Glutamatergic neuron (in vitro differentiated cells): ENCODE measurements around the gene TRMT1. TPM values are rescaled to one million over a fixed set of nuclear protein-coding genes. Genes with fewer than 3 reads are reported as not detected.
"Not testable (repeated sequence)": the region's sequence is repeated elsewhere in the genome, so short reads cannot be mapped to it uniquely, and the experiment has no call there.

ENCODE experiments used
- DNase-seq: peaks from one replicate; pipeline ENCODE4 v3.0.0; 2022
- H3K27ac Mint-ChIP-seq: one replicate; pipeline ENCODE4 v1.8.0; 2020; ENCODE audit warnings: mild to moderate bottlenecking, mixed read lengths, inconsistent platforms; ENCODE audit not compliant: unreplicated experiment
- H3K27me3 Mint-ChIP-seq: one replicate; pipeline ENCODE4 v1.8.0; 2020; ENCODE audit warnings: mild to moderate bottlenecking, moderate library complexity, mixed read lengths, inconsistent platforms; ENCODE audit not compliant: unreplicated experiment
- H3K36me3 Mint-ChIP-seq: one replicate; pipeline ENCODE4 v1.8.0; 2020; ENCODE audit warnings: mild to moderate bottlenecking, mixed read lengths, inconsistent platforms; ENCODE audit not compliant: unreplicated experiment
- H3K4me1 Mint-ChIP-seq: one replicate; pipeline ENCODE4 v1.8.0; 2020; ENCODE audit warnings: mild to moderate bottlenecking, low read depth, mixed read lengths, inconsistent platforms; ENCODE audit not compliant: unreplicated experiment
- H3K4me3 Mint-ChIP-seq: one replicate; pipeline ENCODE4 v1.8.0; 2020; ENCODE audit warnings: mild to moderate bottlenecking, mixed read lengths, inconsistent platforms; ENCODE audit not compliant: unreplicated experiment
- H3K9me3 Mint-ChIP-seq: one replicate; pipeline ENCODE4 v1.8.0; 2020; ENCODE audit warnings: mild to moderate bottlenecking, moderate library complexity, mixed read lengths, inconsistent platforms; ENCODE audit not compliant: unreplicated experiment
- long read RNA-seq: library from polyadenylated mRNA; unstranded; transcript quantifications from one replicate; pipeline ENCODE4 v2.0.0, GENCODE V29; 2020; ENCODE audit not compliant: unreplicated experiment
- total RNA-seq: library from RNA; stranded (reverse); fragmentation: NEBNext Ultra II Directional; extraction: Animal tissue kit (Norgen Biotek cat#: 25700); gene quantifications from one replicate; pipeline ENCODE4 v1.2.1, GENCODE V29; 2021; ENCODE audit not compliant: unreplicated experiment
- TF ChIP-seq, protein P1 (sequence below): fragments of 200-600 bp; sonication (generic); IDR thresholded peaks from one replicate; pipeline ENCODE4 v1.5.0; 2021; ENCODE audit not compliant: partially characterized antibody, unreplicated experiment

TRMT1 gene
- total RNA-seq = 29.2 TPM
- long read RNA-seq, transcript TRMT1-202 (17 exons, 2,142 nt) = major isoform, 8 of 21 reads
- long read RNA-seq, partial matches to known transcripts = 2 of 21 reads
- long read RNA-seq, other reads (novel, unspliced or antisense) = 10 of 21 reads

GRCh38 chr19:13116282-13117175, at the start of gene TRMT1:
TSS of gene TRMT1 (minus strand) at chr19:13116740. CDS start at chr19:13116399, 341 bp downstream.
- peak within 1 kb of the TSS; percentile 91 for H3K27ac Mint-ChIP-seq
- H3K4me1 Mint-ChIP-seq = peaks cover 15% of the 10 kb centered on the region
- peak within 1 kb of the TSS; percentile 94 for H3K4me3 Mint-ChIP-seq
- no peaks in the 10 kb centered on the region for H3K36me3 Mint-ChIP-seq
- H3K9me3 Mint-ChIP-seq = peaks cover 12% of the 10 kb centered on the region
- TF ChIP-seq, protein P1, sequence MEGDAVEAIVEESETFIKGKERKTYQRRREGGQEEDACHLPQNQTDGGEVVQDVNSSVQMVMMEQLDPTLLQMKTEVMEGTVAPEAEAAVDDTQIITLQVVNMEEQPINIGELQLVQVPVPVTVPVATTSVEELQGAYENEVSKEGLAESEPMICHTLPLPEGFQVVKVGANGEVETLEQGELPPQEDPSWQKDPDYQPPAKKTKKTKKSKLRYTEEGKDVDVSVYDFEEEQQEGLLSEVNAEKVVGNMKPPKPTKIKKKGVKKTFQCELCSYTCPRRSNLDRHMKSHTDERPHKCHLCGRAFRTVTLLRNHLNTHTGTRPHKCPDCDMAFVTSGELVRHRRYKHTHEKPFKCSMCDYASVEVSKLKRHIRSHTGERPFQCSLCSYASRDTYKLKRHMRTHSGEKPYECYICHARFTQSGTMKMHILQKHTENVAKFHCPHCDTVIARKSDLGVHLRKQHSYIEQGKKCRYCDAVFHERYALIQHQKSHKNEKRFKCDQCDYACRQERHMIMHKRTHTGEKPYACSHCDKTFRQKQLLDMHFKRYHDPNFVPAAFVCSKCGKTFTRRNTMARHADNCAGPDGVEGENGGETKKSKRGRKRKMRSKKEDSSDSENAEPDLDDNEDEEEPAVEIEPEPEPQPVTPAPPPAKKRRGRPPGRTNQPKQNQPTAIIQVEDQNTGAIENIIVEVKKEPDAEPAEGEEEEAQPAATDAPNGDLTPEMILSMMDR = no peak
- peaks cover 11% of the 10 kb centered on the region for H3K27me3 Mint-ChIP-seq
- DNase-seq = peak; percentile 91

- not testable (repeated sequence) for H3K27me3 Mint-ChIP-seq, H3K4me3 Mint-ChIP-seq, H3K36me3 Mint-ChIP-seq, DNase-seq
- peaks cover 21% of the 10 kb centered on the region for H3K4me1 Mint-ChIP-seq
- H3K27ac Mint-ChIP-seq = peak overlapping the region; percentile 98
- H3K9me3 Mint-ChIP-seq = peaks cover 12% of the 10 kb centered on the region
Observed at GRCh38 chr19:13166151-13166550, 49.6 kb upstream of the TRMT1 start.

DNA sequence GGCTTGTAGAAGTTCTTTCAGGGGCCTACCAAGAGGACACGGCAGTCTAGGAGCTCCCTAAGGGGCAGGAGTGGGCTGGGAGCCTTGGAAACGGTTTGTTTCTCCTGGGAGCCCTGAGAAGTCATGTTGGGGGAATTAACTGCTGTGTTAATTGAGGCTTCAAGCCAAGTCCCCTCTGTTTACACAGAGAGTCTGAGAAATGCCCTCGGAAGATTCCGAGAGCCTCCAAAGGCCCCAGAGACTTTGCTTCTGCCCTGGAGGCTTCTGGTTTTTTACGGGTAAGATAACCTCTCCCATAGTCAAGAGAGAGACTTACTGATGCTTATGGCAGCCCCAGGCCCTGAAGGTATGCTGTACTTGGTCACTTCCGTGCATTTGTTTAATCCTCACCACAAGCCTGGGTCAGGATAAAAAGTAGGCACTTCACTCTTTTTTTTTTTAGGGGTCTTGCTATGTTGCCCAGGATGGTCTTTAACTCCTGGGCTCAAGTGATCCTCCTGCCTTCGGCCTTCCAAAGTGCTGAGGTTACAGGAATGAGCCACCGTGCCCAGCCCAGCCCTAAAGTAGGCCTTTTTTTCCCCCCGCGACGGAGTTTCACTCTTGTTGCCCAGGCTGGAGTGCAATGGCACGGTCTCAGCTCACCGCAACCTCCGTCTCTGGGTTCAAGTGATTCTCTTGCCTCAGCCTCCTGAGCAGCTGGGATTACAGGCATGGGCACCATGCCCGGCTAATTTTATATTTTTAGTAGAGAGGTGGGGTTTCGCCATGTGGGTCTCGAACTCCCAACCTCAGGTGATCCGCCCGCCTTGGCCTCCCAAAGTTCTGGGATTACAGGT, 48.8 kb upstream of the TRMT1 start:
- H3K4me1 Mint-ChIP-seq = peaks cover 20% of the 10 kb centered on the region
- no peaks in the 10 kb centered on the region for H3K36me3 Mint-ChIP-seq
- DNase-seq = no peak
- peaks cover 12% of the 10 kb centered on the region for H3K9me3 Mint-ChIP-seq
- TF ChIP-seq, protein P1 = no peak
- H3K27me3 Mint-ChIP-seq = peaks cover 9% of the 10 kb centered on the region
- peak overlapping the region; percentile 82 for H3K4me3 Mint-ChIP-seq
- peak overlapping the region; percentile 98 for H3K27ac Mint-ChIP-seq

DNA sequence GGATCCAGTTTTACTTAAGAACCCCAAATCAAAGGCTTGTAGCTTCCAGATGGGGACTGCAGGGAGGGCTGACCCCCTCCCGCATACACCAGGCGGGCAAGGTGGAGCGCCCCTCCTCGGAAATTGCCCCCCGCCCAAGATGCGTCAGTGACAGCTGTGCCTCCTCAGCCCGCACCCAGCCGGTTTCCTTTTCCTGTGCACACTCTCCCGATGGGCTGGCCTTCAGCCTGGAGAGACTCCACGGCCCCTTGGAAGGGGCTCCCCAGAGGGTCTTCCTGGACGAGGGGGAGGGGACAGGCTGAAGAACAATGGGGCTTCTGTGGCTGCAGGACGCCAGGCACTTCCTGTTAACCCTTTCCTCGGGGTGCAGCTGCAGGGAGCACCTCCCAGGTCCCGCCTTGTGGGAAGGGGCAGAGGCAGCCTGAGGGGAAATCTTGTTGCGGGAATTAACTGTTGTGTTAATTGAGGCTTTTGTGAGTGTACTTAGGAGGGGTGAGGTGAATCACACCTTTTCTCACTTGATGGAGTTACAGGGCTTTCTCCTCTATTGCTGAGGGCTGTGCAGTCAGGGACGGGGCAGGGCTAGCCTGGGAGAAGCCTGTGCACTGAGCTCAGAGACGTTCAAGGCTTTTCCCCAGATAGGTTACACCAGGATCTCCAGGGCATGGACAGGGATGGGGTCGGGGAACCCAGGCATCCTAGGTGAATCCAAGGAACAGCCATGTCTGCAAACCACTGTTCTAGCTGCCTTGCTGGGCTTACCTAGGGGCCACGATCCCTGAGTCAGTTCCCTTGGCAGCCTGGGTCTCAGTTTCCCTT, 48.0 kb upstream of the TRMT1 start:
- DNase-seq = peak; percentile 88
- H3K27ac Mint-ChIP-seq = peak overlapping the region; percentile 98
- H3K27me3 Mint-ChIP-seq = peaks cover 9% of the 10 kb centered on the region
- H3K4me1 Mint-ChIP-seq = peaks cover 20% of the 10 kb centered on the region
- peak overlapping the region; percentile 82 for H3K4me3 Mint-ChIP-seq
- H3K9me3 Mint-ChIP-seq = peaks cover 10% of the 10 kb centered on the region
- TF ChIP-seq, protein P1 = no peak
- no peaks in the 10 kb centered on the region for H3K36me3 Mint-ChIP-seq
